T-cell (primary cell): ENCODE data around the gene CNEP1R1. TPM values are rescaled to one million over a fixed set of nuclear protein-coding genes. Genes with fewer than 3 reads are reported as not detected.

Experiments used
- ATAC-seq, 4 experiments: fragments of 200-7000 bp in 3 of 4; fragments of 150-1000 bp in 1 of 4; cut with Tn5 transposase; replicated peaks in 1 of 4; 1 replicate in 3 of 4; 2 replicates in 1 of 4; pipeline ENCODE4 v1.10.0; 2021; ENCODE audit warnings: moderate library complexity in 3 of 4, mild to moderate bottlenecking in 2 of 4, moderate number of reproducible peaks in 1 of 4
- CTCF ChIA-PET, 2 donors: fragments of 300-600 bp; sonication (Branson Sonifier 250); formaldehyde crosslinking; loops; one replicate each; lab custom pipeline; 2022; ENCODE audit warnings: antibody characterized with exemption in 2 of 2; lab: Charles Lee
- POLR2A ChIA-PET, 2 donors: fragments of 300-600 bp; sonication (Branson Sonifier 250); formaldehyde crosslinking; loops; one replicate each; lab custom pipeline; 2022; ENCODE audit warnings: antibody characterized with exemption in 2 of 2; lab: Charles Lee
- DNase-seq, 35 experiments: peaks; one replicate each; pipeline versions ENCODE4 v3.0.0 to v3.0.0-alpha.2; 2013 to 2023
- H3K27ac ChIP-seq: one replicate; pipeline ENCODE4 v1.5.1; 2013; ENCODE audit warnings: low read length
- H3K27me3 ChIP-seq, 2 experiments: replicated peaks in 1 of 2; 1 replicate in 1 of 2; 2 replicates in 1 of 2; pipeline versions ENCODE4 v1.6.1 to v1.7.0; 2013; ENCODE audit warnings: low read length in 1 of 2, mixed read lengths in 1 of 2; ENCODE audit not compliant: control insufficient read depth in 2 of 2, insufficient read depth in 2 of 2; ENCODE audit errors: extremely low read depth in 1 of 2
- H3K36me3 ChIP-seq, 2 donors: 1 replicate in 1 of 2; 2 replicates in 1 of 2; pipeline versions ENCODE4 v1.6.1 to v1.7.0; 2013; ENCODE audit warnings: low read length in 1 of 2; ENCODE audit not compliant: control insufficient read depth in 2 of 2, insufficient read depth in 1 of 2; ENCODE audit errors: extremely low read depth in 1 of 2
- H3K4me1 ChIP-seq, 2 experiments: 1 replicate in 1 of 2; 2 replicates in 1 of 2; pipeline versions ENCODE4 v1.6.1 to v1.7.0; 2013; ENCODE audit warnings: low read length in 2 of 2, mixed read lengths in 1 of 2; ENCODE audit not compliant: insufficient read depth in 2 of 2, control insufficient read depth in 1 of 2; ENCODE audit errors: extremely low read depth in 1 of 2
- H3K4me3 ChIP-seq, 2 donors: 1 replicate in 1 of 2; 2 replicates in 1 of 2; pipeline versions ENCODE4 v1.5.1 to v1.7.0; 2013; ENCODE audit warnings: mild to moderate bottlenecking in 2 of 2, low read length in 1 of 2, moderate library complexity in 1 of 2; ENCODE audit not compliant: control insufficient read depth in 1 of 2; ENCODE audit errors: extremely low read depth in 1 of 2
- H3K9me3 ChIP-seq: 2 replicates; pipeline ENCODE4 v1.7.0; 2013
- H3K27ac Mint-ChIP-seq, 2 donors: one replicate each; pipeline ENCODE4 v1.8.0; 2020 to 2021; ENCODE audit warnings: mild to moderate bottlenecking in 2 of 2, mixed read lengths in 2 of 2
- H3K27me3 Mint-ChIP-seq, 2 donors: one replicate each; pipeline ENCODE4 v1.8.0; 2021 to 2022; ENCODE audit warnings: mixed read lengths in 2 of 2
- H3K36me3 Mint-ChIP-seq: one replicate; pipeline ENCODE4 v1.8.0; 2021; ENCODE audit warnings: mixed read lengths
- H3K4me1 Mint-ChIP-seq, 3 donors: one replicate each; pipeline ENCODE4 v1.8.0; 2020 to 2022; ENCODE audit warnings: mixed read lengths in 3 of 3, mild to moderate bottlenecking in 1 of 3
- H3K4me3 Mint-ChIP-seq, 3 donors: one replicate each; pipeline ENCODE4 v1.8.0; 2020 to 2022; ENCODE audit warnings: mild to moderate bottlenecking in 3 of 3, mixed read lengths in 3 of 3, moderate library complexity in 3 of 3
- H3K9me3 Mint-ChIP-seq, 3 donors: one replicate each; pipeline ENCODE4 v1.8.0; 2020 to 2022; ENCODE audit warnings: mixed read lengths in 3 of 3
- WGBS: methylation state at CpG from one replicate; pipeline ENCODE4 v1.1.5; 2013; ENCODE audit warnings: missing lambda C conversion rate; ENCODE audit not compliant: insufficient coverage; 5-methylcytosine and 5-hydroxymethylcytosine counted together
- total RNA-seq, 35 experiments: library from RNA in 6 of 35; stranded (reverse) in 6 of 35; fragments of 120-200 nt in 1 of 35; gene quantifications; one replicate each; pipeline versions ENCODE4 v1.2.1 to v1.2.4 and lab custom pipeline; 2013 to 2026

CNEP1R1 gene
- total RNA-seq, 5 donors from 2014 or later (not counting 1 experiment from before 2014, with no cell fraction given) = 26.7 to 32.9 (median 27.5) TPM

DNA sequence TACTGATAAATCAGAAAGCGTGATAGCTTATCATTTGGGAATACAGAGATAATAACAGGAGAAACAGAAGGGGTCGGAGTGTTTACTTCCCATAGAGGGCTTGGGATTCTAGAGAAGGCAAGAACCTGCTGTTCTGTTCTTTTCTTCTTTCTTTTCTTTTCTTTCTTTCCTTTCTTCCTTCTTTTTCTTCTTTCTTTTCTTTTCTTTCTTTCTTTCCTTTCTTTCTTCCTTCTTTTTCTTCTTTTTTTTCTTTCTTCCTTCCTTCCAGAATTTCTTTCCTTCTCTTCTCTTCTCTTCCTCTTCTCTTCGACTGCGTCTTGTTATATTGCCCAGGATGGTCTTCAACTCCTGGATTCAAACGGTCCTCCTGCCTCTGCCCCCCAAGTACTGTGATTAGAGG, 18.3 kb downstream of the CNEP1R1 start:
- CTCF ChIA-PET = no interaction called here
- no peaks in the 10 kb centered on the region for H3K4me1 ChIP-seq
- Mint-ChIP-seq H3K4me1 (peaks cover 5 to 7% (median 5%) of the 10 kb centered on the region in 3 donors), H3K4me3 (no peak overlapping the region), H3K27me3 (peaks cover 17 to 18% of the 10 kb centered on the region in 2 donors), H3K36me3 (no peaks in the 10 kb centered on the region), H3K27ac (no peak overlapping the region), H3K9me3 (no peaks in the 10 kb centered on the region)
- H3K36me3 ChIP-seq = no peaks in the 10 kb centered on the region
- POLR2A ChIA-PET = no interaction called here
- H3K9me3 ChIP-seq = no peaks in the 10 kb centered on the region
- no peak overlapping the region for H3K4me3 ChIP-seq
- 100% methylated on average over 1 of the region's 5 CpGs for WGBS
- peaks cover 0 to 2% of the 10 kb centered on the region in 2 experiments for H3K27me3 ChIP-seq
- DNase-seq = no peak
- ATAC-seq = no peak
- no peak overlapping the region for H3K27ac ChIP-seq

DNA sequence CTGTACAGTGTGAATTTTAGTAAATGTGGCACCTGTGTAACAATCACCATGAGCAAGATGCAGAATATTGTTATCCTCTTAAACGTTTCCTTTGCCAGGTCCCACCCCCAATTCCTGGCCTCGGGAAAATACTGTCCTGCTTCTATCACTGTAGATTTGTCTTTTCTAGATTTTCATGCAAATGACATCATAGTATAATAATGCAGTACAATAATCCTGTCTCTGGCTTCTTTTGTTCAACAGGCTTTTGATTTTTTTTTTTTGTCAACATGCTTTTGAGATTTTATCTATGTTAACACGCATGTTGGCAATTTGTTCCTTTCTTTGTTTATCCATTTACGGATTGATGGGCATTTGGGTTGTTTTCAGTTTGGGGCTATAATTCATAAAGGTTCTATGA, 20.4 kb downstream of the CNEP1R1 start:
- Mint-ChIP-seq H3K27ac (no peak overlapping the region), H3K4me1 (no peaks in the 10 kb centered on the region), H3K9me3 (no peaks in the 10 kb centered on the region), H3K36me3 (no peaks in the 10 kb centered on the region), H3K27me3 (peaks cover 17 to 18% of the 10 kb centered on the region in 2 donors), H3K4me3 (no peak overlapping the region)
- POLR2A ChIA-PET = no interaction called here
- no peak for DNase-seq
- no CpG with 5 or more reads among the region's 4 CpGs for WGBS
- Histone ChIP-seq H3K9me3 (no peaks in the 10 kb centered on the region), H3K4me3 (no peak overlapping the region), H3K4me1 (no peaks in the 10 kb centered on the region), H3K27ac (no peak overlapping the region), H3K27me3 (peaks cover 0 to 6% of the 10 kb centered on the region in 2 experiments), H3K36me3 (no peaks in the 10 kb centered on the region)
- CTCF ChIA-PET = no interaction called here
- no peak for ATAC-seq

DNA sequence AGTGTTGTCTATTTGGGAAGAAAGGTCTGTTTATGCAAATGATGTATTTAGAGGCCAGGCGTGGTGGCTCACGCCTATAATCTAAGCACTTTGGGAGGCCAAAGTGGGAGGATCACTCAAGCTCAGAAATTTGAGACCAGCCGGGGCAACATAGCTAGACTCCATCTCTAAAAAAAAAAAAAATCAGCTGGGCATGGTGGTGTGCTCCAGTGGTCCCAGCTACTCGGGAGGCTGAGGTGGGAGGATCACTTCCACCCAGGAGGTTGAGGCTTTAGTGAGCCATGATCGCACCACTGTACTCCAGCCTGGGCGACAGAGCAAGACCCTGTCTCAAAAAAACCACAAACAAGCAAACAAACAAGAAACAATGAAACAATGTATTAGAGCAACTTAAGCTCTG, 21.8 kb downstream of the CNEP1R1 start:
- Mint-ChIP-seq H3K27me3 (peaks cover 17 to 18% of the 10 kb centered on the region in 2 donors), H3K27ac (no peak overlapping the region), H3K9me3 (no peaks in the 10 kb centered on the region), H3K36me3 (no peaks in the 10 kb centered on the region), H3K4me3 (no peak overlapping the region), H3K4me1 (no peaks in the 10 kb centered on the region)
- Histone ChIP-seq H3K36me3 (no peaks in the 10 kb centered on the region), H3K27me3 (peaks cover 0 to 8% of the 10 kb centered on the region in 2 experiments), H3K4me3 (no peak overlapping the region), H3K27ac (no peak overlapping the region), H3K4me1 (no peaks in the 10 kb centered on the region), H3K9me3 (no peaks in the 10 kb centered on the region)
- CTCF ChIA-PET = no interaction called here
- DNase-seq (no peak), ATAC-seq (no peak)
- POLR2A ChIA-PET = no interaction called here
- 100% methylated on average over 1 of the region's 6 CpGs for WGBS

DNA sequence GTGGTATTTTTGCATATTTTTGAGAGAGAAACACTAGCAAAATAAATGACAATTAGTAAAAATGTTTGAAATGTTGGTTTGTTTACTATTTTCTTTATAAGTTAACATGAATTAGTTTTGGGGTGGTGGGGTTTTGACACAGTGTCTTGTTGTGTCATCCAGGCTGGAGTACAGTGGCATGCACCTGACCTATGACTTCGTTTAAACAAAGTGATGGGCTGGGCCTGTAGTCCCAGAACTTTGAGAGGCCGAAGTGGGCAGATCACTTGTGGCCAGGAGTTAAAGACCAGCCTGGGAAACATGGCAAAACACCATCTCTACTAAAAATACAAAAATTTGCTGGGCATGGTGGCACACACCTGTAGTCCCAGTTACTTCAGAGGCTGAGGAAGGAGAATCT, 22.8 kb downstream of the CNEP1R1 start:
- Histone ChIP-seq H3K9me3 (no peaks in the 10 kb centered on the region), H3K27me3 (peaks cover 0 to 8% of the 10 kb centered on the region in 2 experiments), H3K4me3 (no peak overlapping the region), H3K27ac (no peak overlapping the region), H3K36me3 (no peaks in the 10 kb centered on the region), H3K4me1 (no peaks in the 10 kb centered on the region)
- no peaks in the 10 kb centered on the region for H3K4me1 Mint-ChIP-seq
- H3K4me3 Mint-ChIP-seq = no peak overlapping the region
- peaks cover 0 to 2% (median 0%) of the 10 kb centered on the region in 3 donors for H3K9me3 Mint-ChIP-seq
- H3K27ac Mint-ChIP-seq = no peak overlapping the region
- ChIA-PET CTCF (no interaction called here), POLR2A (no interaction called here)
- peaks cover 12 to 14% of the 10 kb centered on the region in 2 donors for H3K27me3 Mint-ChIP-seq
- no peaks in the 10 kb centered on the region for H3K36me3 Mint-ChIP-seq
- DNase-seq (no peak), ATAC-seq (no peak)
- WGBS = 79% methylated on average over 2 of the region's 2 CpGs

DNA sequence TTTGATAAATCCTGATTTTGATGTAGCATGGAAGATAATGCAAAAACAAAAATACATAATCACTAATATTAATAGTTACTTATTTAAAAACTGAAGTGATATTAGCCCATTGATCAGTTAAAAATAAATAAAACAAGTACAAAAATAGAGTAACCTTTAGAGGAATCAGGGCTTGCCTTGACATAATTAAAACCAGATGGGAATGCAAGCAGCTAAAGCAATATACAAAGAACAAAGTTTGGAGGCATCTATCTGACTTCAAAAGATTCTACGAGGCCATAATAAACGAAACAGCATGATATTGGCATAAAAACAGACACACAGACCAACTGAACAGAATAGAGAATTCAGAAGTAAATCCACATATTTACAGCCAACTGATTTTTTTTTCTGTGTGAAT, 25.8 kb downstream of the CNEP1R1 start:
- CTCF ChIA-PET = no interaction called here
- H3K27me3 Mint-ChIP-seq = no peaks in the 10 kb centered on the region
- H3K4me1 ChIP-seq = no peaks in the 10 kb centered on the region
- H3K4me3 ChIP-seq = no peak overlapping the region
- no peaks in the 10 kb centered on the region for H3K9me3 ChIP-seq
- DNase-seq (no peak), ATAC-seq (no peak)
- peaks cover 0 to 6% of the 10 kb centered on the region in 2 experiments for H3K27me3 ChIP-seq
- H3K27ac ChIP-seq = no peak overlapping the region
- H3K4me1 Mint-ChIP-seq = no peaks in the 10 kb centered on the region
- POLR2A ChIA-PET = no interaction called here
- no peaks in the 10 kb centered on the region for H3K36me3 ChIP-seq
- peaks cover 0 to 10% (median 7%) of the 10 kb centered on the region in 3 donors for H3K9me3 Mint-ChIP-seq
- H3K36me3 Mint-ChIP-seq = no peaks in the 10 kb centered on the region
- no peak overlapping the region for H3K27ac Mint-ChIP-seq
- WGBS = 83% methylated on average over 2 of the region's 2 CpGs
- H3K4me3 Mint-ChIP-seq = no peak overlapping the region

DNA sequence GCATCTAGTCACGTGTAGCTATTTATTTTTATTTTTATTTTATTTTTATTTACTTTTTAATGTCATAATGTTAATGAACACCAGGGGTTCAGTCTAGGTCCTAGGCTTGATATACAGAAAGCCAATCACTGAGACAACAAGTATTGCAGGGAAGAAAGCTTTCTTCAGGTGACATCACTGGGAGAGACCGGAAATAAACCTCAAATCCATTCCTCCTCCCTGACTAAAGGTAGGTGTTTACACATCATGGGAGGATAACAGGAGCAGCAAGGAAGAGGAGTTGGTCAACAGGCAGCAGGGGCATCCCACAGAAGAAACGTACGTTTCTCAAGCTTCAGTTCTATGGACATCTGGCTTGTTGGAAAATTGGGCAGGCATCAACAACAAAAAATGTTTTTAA, 31.2 kb downstream of the CNEP1R1 start:
- Histone ChIP-seq H3K36me3 (no peaks in the 10 kb centered on the region), H3K9me3 (no peaks in the 10 kb centered on the region), H3K4me3 (no peak overlapping the region), H3K27ac (no peak overlapping the region), H3K27me3 (no peaks in the 10 kb centered on the region), H3K4me1 (no peaks in the 10 kb centered on the region)
- no peaks in the 10 kb centered on the region for H3K27me3 Mint-ChIP-seq
- POLR2A ChIA-PET = interaction anchor here in 1 of 2 donors (0.6 kb wide), 1 partner anchor 26 kb away, joined by 3 read pairs; no protein-coding TSS in a partner anchor
- peaks cover 5% of the 10 kb centered on the region for H3K36me3 Mint-ChIP-seq
- ATAC-seq (no peak), DNase-seq (no peak)
- H3K9me3 Mint-ChIP-seq = peaks cover 0 to 13% (median 11%) of the 10 kb centered on the region in 3 donors
- WGBS = no CpG with 5 or more reads among the region's 4 CpGs
- no peaks in the 10 kb centered on the region for H3K4me1 Mint-ChIP-seq
- no peak overlapping the region for H3K4me3 Mint-ChIP-seq
- CTCF ChIA-PET = no interaction called here
- H3K27ac Mint-ChIP-seq = no peak overlapping the region
